Osteoblast (primary cell): ENCODE data around the gene ARPC2. TPM values are rescaled to one million over a fixed set of nuclear protein-coding genes. Genes with fewer than 3 reads are reported as not detected.

Source experiments
- DNase-seq: peaks from one replicate; pipeline ENCODE4 v3.0.0; 2011; ENCODE audit warnings: low spot score, mixed read lengths; ENCODE audit not compliant: insufficient read length; ENCODE audit errors: missing footprints
- H2AFZ ChIP-seq: 2 replicates; pipeline ENCODE4 v1.6.0; 2011; ENCODE audit warnings: mild to moderate bottlenecking, low read length
- H3K27ac ChIP-seq: 2 replicates; pipeline ENCODE4 v1.5.1; 2011; ENCODE audit warnings: mild to moderate bottlenecking, low read depth, low read length, moderate library complexity
- H3K27me3 ChIP-seq: 2 replicates; pipeline ENCODE4 v1.6.0; 2012; ENCODE audit warnings: mild to moderate bottlenecking, control low read depth, inconsistent platforms, low read length, moderate library complexity; ENCODE audit not compliant: insufficient read depth
- H3K36me3 ChIP-seq: 2 replicates; pipeline ENCODE4 v1.5.1; 2011; ENCODE audit warnings: mild to moderate bottlenecking, low read length, control low read depth, moderate library complexity; ENCODE audit not compliant: insufficient read depth
- H3K4me1 ChIP-seq: 2 replicates; pipeline ENCODE4 v1.5.1; 2011; ENCODE audit warnings: mild to moderate bottlenecking, low read length, control low read depth, moderate library complexity; ENCODE audit not compliant: insufficient read depth
- H3K4me2 ChIP-seq: 2 replicates; pipeline ENCODE4 v1.6.0; 2011; ENCODE audit warnings: mild to moderate bottlenecking, low read length; ENCODE audit not compliant: insufficient read depth
- H3K4me3 ChIP-seq: fragments of 200-600 bp; sonication (generic); 3 replicates; pipeline ENCODE4 v1.5.1; 2012; ENCODE audit warnings: mild to moderate bottlenecking, low read length, inconsistent platforms; ENCODE audit not compliant: insufficient read depth
- H3K79me2 ChIP-seq: 2 replicates; pipeline ENCODE4 v1.6.0; 2012; ENCODE audit warnings: mild to moderate bottlenecking, low read length, control low read depth, inconsistent platforms; ENCODE audit not compliant: insufficient read depth
- H3K9me3 ChIP-seq: 2 replicates; pipeline ENCODE4 v1.5.1; 2011; ENCODE audit warnings: low read depth, low read length, control low read depth
- H4K20me1 ChIP-seq: 2 replicates; pipeline ENCODE4 v1.6.0; 2012; ENCODE audit warnings: mild to moderate bottlenecking, low read length, control low read depth; ENCODE audit not compliant: insufficient read depth
- total RNA-seq: library from RNA; depleted of rRNA; stranded (reverse); fragments of >200 nt; gene quantifications from 2 replicates; pipeline ENCODE4 v1.2.3, GENCODE V29; 2012
- TF ChIP-seq, protein P1 (sequence below): IDR thresholded peaks from 2 replicates; pipeline ENCODE4 v1.5.1; 2011; ENCODE audit warnings: mild to moderate bottlenecking, low read depth, low read length, moderate library complexity; ENCODE audit errors: extremely low read depth

Gene ARPC2
- total RNA-seq, 1 donor, result 301 TPM

DNA sequence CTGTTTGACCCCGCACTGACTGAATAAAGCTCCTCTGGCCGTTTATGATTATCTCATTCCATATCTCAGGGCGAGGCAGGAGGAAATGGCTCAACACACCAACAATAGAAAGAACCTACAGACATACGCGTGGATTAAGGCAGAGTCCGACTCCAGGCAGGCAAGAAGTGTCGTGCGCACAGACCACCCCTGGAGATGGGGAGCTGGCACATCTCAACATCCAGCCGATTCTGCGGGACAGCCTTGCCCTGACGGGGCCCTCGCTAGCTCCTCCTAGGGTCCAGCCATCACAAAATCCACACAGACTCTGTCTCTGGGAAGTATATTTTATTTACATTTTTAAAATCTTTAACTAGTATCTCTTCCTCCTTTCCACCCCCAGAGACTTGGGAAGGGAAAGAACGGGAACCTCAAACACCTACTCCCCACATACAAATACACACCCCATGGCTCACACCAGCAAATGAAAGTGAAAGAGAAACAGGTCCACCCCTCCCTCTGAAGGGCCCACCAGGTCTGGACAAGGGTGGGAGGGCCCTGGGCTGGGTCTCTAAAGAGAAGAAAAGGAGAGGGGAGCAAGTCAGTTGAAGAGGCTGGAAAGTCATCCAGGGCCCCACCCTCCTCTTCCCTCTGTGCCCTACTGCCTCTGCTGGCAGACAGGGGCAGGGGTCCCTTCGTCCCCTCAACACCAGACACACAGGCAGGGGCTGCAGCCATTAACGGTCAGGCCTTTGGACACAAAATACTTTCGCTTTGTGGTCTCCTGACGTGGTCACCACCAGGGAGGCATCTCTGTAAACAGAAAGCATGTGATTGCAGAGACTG lies 47.0 kb downstream of the ARPC2 start:
- TF ChIP-seq, protein P1, sequence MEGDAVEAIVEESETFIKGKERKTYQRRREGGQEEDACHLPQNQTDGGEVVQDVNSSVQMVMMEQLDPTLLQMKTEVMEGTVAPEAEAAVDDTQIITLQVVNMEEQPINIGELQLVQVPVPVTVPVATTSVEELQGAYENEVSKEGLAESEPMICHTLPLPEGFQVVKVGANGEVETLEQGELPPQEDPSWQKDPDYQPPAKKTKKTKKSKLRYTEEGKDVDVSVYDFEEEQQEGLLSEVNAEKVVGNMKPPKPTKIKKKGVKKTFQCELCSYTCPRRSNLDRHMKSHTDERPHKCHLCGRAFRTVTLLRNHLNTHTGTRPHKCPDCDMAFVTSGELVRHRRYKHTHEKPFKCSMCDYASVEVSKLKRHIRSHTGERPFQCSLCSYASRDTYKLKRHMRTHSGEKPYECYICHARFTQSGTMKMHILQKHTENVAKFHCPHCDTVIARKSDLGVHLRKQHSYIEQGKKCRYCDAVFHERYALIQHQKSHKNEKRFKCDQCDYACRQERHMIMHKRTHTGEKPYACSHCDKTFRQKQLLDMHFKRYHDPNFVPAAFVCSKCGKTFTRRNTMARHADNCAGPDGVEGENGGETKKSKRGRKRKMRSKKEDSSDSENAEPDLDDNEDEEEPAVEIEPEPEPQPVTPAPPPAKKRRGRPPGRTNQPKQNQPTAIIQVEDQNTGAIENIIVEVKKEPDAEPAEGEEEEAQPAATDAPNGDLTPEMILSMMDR, result no peak
- Histone ChIP-seq H3K79me2 (peaks cover 9% of the 10 kb centered on the region), H3K4me2 (no peak overlapping the region), H3K4me1 (peaks cover 11% of the 10 kb centered on the region), H3K9me3 (no peaks in the 10 kb centered on the region), H3K4me3 (no peak overlapping the region), H2AFZ (no peak overlapping the region), H3K27ac (no peak overlapping the region), H3K36me3 (peaks cover 41% of the 10 kb centered on the region), H4K20me1 (peaks cover 12% of the 10 kb centered on the region), H3K27me3 (no peaks in the 10 kb centered on the region)
- peak; percentile 73 for DNase-seq

DNA sequence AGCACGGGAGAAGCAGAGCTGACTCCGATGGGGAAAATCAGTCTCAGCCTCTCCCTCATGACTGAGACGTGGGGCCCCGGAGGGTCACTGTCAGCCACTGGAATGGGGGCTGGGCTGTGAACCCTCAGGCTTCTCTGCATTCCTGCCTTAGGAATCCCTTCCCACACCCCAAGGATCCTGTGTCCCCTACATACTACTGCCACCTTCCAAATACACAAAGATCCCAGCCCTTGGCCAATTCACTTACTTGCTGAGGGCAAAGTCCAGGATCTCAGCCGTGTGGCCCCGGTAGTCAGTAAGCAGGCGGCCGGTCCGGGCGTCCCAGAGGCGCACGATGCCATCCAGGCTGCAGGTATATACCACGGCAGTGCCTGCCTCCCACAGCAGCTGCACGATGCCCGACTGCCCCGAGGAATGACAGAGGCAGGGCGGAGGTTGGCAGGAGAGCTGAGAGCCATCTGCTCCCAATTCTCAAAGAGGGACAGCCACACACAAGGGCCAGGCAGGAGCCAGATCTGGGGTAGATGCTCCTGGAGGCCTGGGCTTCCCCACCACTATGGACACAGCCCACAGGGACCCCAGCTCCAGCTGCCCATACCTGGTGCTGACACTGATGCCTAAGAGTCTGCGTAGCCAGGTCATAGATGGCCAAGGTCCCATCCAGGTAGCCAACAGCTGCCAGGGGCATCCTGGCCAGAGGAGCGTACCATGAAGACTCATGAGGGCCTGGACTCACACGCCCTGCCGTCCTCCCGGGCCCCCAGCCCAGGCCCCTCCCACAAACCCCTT lies 48.0 kb downstream of the ARPC2 start:
- Histone ChIP-seq H3K36me3 (peaks cover 41% of the 10 kb centered on the region), H3K4me1 (peaks cover 6% of the 10 kb centered on the region), H3K4me2 (no peak overlapping the region)

DNA sequence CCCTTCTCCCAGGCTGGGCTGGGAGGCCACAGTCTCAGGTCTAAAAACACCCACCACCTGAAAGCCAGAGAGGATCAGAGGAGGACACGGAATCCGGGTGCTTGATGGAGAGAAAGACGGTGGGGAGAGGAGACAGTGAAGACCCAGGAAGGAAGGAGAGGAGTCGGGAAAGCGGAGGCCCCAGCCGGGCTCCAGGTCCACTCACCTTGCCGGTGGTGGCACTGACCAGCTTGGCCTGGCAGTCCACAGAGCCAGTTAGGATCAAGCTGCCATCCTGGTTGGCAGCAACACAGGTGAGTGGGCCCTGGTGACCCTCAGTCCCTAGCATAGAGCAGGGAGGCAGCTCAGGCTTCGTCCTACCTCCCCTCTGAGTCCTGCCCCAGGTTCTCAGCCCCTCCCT lies 48.6 kb downstream of the ARPC2 start:
- Histone ChIP-seq H3K27me3 (no peaks in the 10 kb centered on the region), H3K27ac (no peak overlapping the region), H3K4me2 (no peak overlapping the region), H3K9me3 (no peaks in the 10 kb centered on the region), H3K79me2 (peaks cover 20% of the 10 kb centered on the region), H3K36me3 (peaks cover 41% of the 10 kb centered on the region), H4K20me1 (peaks cover 20% of the 10 kb centered on the region), H3K4me1 (peaks cover 6% of the 10 kb centered on the region), H2AFZ (no peak overlapping the region), H3K4me3 (no peak overlapping the region)
- TF ChIP-seq, protein P1, result no peak
- DNase-seq, result peak; percentile 9

More for the DNA sequence above, 48.0 kb downstream of the ARPC2 start:
- DNase-seq, result peak; percentile 75
- Histone ChIP-seq H3K4me3 (no peak overlapping the region), H3K79me2 (peaks cover 18% of the 10 kb centered on the region), H2AFZ (no peak overlapping the region), H3K9me3 (no peaks in the 10 kb centered on the region), H3K27ac (no peak overlapping the region), H3K27me3 (no peaks in the 10 kb centered on the region), H4K20me1 (peaks cover 20% of the 10 kb centered on the region)
- TF ChIP-seq, protein P1, result no peak

DNA sequence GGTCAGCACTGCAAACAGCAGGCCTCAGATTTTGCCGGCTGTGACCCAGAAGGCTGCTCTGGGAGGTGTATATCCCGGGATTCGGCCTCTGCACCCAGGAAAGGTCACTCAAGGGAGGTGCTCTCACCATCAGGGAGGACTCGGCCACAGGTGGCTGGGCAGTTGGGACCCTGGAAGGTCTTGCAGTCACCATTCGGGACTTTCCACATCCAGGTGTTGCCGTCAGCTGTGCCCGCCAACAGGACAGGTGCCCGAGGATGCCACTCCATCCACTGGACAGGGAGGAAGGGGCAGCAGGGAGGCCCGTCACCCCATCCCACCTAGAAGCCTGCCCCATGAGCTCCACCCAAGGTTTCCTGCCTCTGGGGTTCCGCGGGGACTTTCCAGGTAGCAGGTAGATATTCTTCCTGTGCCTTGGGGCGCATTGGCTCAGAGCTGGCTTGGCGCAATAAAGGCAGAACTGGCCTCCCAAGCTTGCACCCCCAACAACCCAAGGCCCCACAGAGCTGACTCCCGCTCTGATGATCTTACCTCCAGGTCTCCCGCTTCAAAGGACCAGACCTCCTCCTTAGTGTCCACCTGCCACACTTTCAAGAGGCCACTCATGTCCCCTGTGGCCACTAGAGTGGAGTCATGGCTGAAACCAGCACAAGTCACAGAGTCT lies 49.5 kb downstream of the ARPC2 start:
- Histone ChIP-seq H3K27ac (no peak overlapping the region), H3K79me2 (peaks cover 28% of the 10 kb centered on the region), H3K27me3 (no peaks in the 10 kb centered on the region), H3K4me2 (no peak overlapping the region), H2AFZ (no peak overlapping the region), H3K36me3 (peaks cover 41% of the 10 kb centered on the region), H3K4me3 (no peak overlapping the region), H4K20me1 (peaks cover 20% of the 10 kb centered on the region), H3K4me1 (peaks cover 14% of the 10 kb centered on the region), H3K9me3 (no peaks in the 10 kb centered on the region)
- TF ChIP-seq, protein P1, result no peak
- DNase-seq, result peak; percentile 13
